ENCODE results near the gene ACOT9. TPM values are rescaled to one million over a fixed set of nuclear protein-coding genes. Genes with fewer than 3 reads are reported as not detected.
"Not testable (repeated sequence)": the region's sequence is repeated elsewhere in the genome, so short reads cannot be mapped to it uniquely, and the experiment has no call there.

ACOT9 gene
- 42.4 TPM for total RNA-seq

DNA sequence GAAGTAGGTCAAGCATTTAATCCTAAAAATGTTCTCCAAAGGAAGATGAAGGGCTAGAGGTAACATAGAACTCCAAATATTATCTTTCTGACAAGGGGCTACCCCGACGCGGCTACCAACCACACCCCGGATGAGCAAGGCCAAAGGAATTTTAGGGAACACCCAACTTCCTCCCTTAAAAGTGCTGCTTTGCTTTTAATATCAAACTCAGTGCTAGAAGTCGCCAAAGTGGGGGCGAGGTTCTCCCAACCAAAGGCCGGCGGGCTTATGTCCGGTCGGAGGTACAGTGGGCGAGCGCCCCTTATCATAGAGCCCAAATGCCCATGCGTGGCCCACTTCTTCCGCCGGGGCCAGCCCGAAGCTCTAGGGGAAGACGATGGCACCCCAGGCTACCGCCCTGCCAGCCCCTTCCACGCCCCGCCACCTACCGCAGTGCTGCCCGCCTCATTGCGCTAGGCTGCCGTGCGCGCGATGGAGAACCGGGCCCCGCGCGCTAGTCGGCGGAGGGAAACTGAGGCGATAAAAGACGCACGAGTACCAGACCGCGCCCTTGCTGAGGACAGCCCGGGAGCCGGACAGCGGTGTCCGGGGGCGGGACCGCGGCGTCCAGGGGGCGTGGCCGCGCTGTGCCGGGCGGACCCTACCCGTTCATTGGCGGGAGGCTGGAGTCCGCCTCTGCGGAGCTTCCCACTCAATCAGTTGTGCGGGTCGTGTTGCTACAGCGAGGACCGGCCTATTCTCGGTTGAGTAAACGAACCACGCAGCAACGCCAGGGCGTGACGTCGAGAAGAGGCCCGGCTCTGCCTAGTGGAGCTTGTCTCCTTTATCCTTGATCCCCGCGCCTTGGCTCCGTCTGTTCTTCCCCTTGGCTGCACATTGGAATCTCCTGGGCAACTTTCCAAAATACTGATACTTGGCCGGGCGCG, at the start of gene ACOT9:
Gene ACOT9, minus strand, starts transcription at position 580 of the 926 bp plus-strand sequence. Its CDS starts 132 bp downstream, at position 448.
- intact Hi-C loops (cut with DNase I), result no loop called here
- ATAC-seq, result peak; percentile 99
- DNase-seq (ENCODE audit: low spot score), result peak; percentile 92

DNA sequence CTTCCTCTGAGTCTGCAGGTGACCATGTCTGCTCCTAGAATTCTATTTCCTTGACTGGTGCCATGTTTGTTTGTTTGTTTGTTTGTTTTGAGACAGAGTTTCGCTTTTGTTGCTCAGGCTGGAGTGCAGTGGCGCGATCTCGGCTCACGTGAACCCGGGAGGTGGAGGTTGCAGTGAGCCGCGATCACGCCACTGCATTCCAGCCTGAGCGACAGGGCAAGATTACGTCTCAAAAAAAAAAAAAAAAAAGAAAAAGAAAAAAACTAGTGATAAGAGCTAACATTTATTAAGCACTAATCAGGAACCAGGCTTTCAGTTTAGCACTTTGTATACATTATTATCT, 47.0 kb upstream of the ACOT9 start:
- DNase-seq (ENCODE audit: low spot score) (no peak), ATAC-seq (no peak)
- intact Hi-C loops (cut with DNase I), result no loop called here

DNA sequence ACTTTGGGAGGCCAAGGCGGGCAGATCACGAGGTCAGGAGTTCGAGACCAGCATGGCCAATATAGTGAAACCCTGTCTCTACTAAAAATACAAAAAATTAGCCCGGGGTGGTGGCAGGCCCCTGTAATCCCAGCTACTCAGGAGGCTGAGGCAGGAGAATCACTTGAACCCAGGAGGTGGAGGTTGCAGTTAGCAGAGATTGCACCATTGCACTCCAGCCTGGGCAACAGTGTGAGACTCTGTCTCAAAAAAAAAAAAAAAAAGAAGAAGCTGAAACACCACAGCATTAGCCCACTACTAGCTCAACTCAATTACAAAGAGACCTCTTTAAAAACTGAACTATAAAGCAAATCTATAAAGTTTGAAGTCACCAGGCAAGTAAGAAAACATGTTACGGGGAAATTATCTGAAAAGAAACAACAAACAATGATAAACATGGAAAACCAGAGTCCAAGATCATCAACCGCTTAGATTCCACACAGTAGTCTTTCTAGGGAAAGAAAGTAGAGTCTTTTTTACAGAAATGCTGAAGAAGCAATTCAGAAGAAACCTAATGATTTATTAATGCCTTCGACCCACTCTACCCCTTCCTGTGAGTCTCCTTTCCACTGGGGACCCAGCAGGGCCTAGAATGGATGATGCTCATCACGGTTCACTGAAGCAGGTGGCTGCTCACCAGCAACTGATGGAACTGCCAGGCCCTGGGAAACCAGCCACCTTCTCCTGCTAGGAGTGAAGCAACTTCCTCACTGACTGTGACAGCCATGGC, 46.5 kb upstream of the ACOT9 start:
- ATAC-seq (no peak), DNase-seq (ENCODE audit: low spot score) (no peak)
- intact Hi-C loops (cut with DNase I), result loop anchor here (10.0 kb wide), 1 partner anchor 115 kb away; the partner anchor contains the start of genes APOO and CXorf58

DNA sequence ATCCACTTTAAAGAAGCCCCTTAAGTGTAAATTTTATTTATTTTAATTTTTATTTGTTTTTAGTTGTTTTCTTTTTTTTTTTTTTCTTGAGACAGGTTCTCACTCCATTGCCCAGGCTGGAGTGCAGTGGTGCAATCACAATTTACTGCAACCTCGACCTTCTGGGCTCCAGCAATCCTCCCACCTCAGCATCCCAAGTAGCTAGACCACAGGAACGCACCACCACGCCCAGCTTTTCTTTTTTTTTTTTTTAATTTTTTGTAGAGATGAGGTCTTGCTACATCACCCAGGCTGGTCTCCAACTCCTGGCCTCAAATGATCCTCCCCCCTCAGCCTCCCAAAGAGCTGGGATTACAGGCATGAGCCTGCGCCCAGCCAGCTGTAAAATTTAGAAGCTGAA, 45.9 kb upstream of the ACOT9 start:
- no peak for DNase-seq (ENCODE audit: low spot score)
- no peak for ATAC-seq
- intact Hi-C loops (cut with DNase I), result loop anchor here (10.0 kb wide), 1 partner anchor 116 kb away; the partner anchor contains the start of genes APOO and CXorf58

DNA sequence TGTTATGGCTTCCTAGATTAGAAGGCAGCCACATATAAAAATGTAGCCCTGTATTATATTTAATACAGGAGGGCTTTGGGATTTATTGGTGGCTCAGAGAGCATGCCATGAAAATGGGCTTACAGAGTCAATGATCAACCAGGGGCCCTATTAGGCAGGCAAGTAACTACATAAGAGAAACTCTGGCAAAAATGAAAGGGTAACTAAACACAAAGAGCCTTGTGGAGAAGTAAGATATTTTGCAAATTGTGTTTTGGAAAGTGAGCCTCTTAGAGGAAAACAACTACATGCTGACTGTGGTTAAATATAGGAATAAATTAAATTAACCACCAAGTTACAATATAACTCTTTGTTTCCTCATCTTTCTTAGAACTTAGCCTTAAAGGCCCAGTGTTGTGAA, 45.4 kb upstream of the ACOT9 start:
- DNase-seq (ENCODE audit: low spot score), result no peak
- no peak for ATAC-seq
- intact Hi-C loops (cut with DNase I), result loop anchor here (10.0 kb wide), 1 partner anchor 116 kb away; the partner anchor contains the start of genes APOO and CXorf58

GRCh38 chrX:23787745-23788118, 44.7 kb upstream of the ACOT9 start:
- intact Hi-C loops (cut with DNase I), result loop anchor here (10.0 kb wide), 1 partner anchor 117 kb away; the partner anchor contains the start of genes APOO and CXorf58
- no peak for DNase-seq (ENCODE audit: low spot score)
- ATAC-seq, result no peak

DNA sequence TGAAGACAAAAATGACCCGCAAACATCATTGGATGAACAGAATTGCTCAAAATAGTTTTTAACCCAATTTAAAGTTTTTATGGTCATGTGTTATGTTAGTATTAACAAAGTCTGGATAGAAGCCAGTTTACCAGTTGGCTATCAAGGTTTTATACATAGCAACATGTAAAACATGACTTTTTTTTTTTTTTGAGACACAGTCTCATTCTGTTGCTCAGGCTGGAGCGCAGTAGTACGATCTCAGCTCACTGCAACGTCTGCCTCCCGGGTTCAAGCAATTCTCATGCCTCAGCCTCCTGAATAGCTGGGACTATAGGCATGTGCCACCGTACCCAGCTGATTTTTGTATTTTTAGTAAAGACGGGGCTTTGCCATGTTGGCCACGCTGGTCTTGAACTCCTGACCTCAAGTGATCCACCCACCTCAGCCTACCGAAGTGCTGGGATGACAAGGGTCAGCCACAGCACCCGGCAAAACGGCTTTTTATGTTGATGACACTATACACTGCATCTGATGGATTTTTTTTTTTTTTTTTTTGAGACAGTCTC, 43.3 kb upstream of the ACOT9 start:
- ATAC-seq (no peak), DNase-seq (ENCODE audit: low spot score) (no peak)
- intact Hi-C loops (cut with DNase I), result loop anchor here (10.0 kb wide), 1 partner anchor 118 kb away; the partner anchor contains the start of genes APOO and CXorf58

- intact Hi-C loops (cut with DNase I), result loop anchor here (10.0 kb wide), 1 partner anchor 119 kb away; the partner anchor contains the start of genes APOO and CXorf58
- ATAC-seq, result no peak
- no peak for DNase-seq (ENCODE audit: low spot score)
These were observed 42.5 kb upstream of the ACOT9 start for GRCh38 chrX:23785580-23785979.

DNA sequence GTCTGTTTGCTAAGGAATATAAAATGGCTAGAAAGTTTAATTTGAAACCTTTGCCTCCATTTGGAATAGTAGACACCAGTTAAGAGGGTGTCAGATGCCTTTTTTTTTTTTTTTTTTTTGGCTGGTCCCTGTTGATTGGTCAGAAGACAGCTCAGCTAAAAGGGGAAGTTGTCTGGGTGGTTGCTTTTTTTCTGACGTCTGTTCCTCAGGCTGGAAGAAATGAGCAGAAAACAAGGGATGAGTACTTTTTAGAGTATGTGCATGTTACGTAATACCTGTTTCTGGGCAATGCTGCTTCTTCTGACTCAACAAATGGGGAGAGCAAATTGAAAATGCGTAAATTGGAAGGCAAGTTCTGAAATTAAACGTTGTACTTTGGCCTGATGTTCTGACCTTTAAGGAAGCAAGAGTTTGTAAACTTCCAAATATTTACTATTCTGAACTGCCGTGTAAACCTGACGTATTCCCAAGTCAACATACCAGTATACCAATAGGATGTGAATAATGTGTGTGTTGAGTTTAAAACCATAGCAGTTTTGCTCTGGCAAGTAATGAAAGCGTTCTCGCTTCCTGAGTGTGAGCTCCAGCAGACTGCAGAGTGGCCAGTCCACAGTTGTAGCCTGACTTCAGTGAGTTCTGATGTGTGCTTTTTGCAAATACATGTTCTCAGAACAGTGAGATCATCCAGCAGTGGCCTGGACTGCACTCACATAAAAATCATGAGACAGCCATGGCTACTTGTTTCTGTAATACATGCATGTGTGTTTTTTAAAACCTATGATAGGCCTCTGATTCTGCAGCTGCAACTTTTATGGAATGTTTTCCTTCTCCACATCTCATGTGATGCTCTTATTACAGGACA, 41.6 kb upstream of the ACOT9 start:
- ATAC-seq, result peak; percentile 22

GRCh38 chrX:23783589-23784469, 40.8 kb upstream of the ACOT9 start:
- intact Hi-C loops (cut with DNase I), result loop anchor here (10.0 kb wide), 1 partner anchor 121 kb away; the partner anchor contains the start of genes APOO and CXorf58
- ATAC-seq (peak; percentile 13), DNase-seq (ENCODE audit: low spot score) (no peak)

More for the DNA sequence above, 41.6 kb upstream of the ACOT9 start:
- intact Hi-C loops (cut with DNase I), result loop anchor here (10.0 kb wide), 1 partner anchor 120 kb away; the partner anchor contains the start of genes APOO and CXorf58
- no peak for DNase-seq (ENCODE audit: low spot score)

GRCh38 chrX:23782863-23783588, 40.0 kb upstream of the ACOT9 start, which contains the start of gene SAT1:
TSS of gene SAT1 (plus strand) at chrX:23783173. CDS start at chrX:23783352, 179 bp downstream.
- DNase-seq (ENCODE audit: low spot score), result peak; percentile 97
- ATAC-seq, result peak; percentile 98
- intact Hi-C loops (cut with DNase I), result loop anchor here (10.0 kb wide), 1 partner anchor 122 kb away; the partner anchor contains the start of genes APOO and CXorf58

DNA sequence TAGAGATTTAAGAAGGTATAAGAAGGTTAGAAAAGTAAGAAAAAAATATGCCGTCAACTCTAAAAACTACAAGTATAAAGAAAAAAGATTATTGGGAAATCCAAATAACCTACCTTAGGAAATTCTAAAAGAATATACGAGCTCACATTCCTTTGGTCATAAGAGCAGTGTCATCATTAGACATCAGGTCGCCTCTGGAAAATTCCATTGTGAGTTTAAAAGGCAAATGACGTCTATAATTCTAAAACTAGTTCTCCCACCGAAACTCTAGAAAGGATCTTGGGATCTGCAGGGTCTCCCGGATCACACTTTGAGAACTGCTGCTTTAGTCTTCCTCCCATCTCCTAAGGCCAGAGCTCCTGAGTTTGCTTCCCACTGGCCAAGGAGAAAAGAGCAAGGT, 39.4 kb upstream of the ACOT9 start:
- ATAC-seq, result no peak
- DNase-seq (ENCODE audit: low spot score), result no peak
- intact Hi-C loops (cut with DNase I), result loop anchor here (10.0 kb wide), 1 partner anchor 122 kb away; the partner anchor contains the start of genes APOO and CXorf58

DNA sequence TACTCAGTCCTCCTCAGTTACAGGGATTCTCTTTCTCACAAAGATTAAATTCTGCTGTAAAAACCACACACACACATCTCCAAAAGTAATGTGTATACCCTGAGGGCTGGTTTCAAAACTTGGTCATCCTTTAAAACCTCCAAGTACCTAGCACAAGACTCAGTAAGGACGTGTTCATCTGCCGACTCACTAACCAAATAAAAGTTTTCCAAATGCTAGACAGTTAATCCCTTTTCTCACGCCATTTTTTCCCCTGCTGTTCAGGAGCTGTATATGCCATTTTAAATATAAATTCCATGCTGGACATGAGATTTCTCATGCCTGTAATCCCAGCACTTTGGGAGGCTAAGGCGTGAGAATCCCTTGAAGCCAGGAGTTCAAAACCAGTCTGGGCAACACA, 35.9 kb upstream of the ACOT9 start:
- ATAC-seq (no peak), DNase-seq (ENCODE audit: low spot score) (no peak)
- intact Hi-C loops (cut with DNase I), result no loop called here

DNA sequence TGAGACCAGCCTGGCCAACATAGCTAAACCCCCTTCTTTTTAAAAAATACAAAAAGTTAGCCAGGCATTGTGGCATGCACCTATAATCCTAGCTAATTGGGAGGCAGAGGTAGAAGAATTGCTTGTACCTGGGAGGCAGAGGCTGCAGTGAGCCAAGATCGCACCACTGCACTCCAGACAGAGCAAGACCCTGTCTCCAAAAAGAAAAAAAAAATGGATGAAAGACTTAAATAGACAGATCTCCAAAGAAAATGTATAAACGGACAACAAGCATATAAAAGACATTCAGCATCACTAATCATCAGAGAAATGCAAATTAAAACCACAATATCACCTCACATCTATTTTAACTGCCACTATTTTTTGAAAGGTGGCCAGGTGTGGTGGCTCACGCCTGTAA, 33.3 kb upstream of the ACOT9 start:
- intact Hi-C loops (cut with DNase I), result no loop called here
- no peak for ATAC-seq

GRCh38 chrX:23773601-23774175, 30.6 kb upstream of the ACOT9 start:
- ATAC-seq, result no peak
- DNase-seq (ENCODE audit: low spot score), result no peak
- intact Hi-C loops (cut with DNase I), result no loop called here

More for the DNA sequence above, 33.3 kb upstream of the ACOT9 start:
- DNase-seq (ENCODE audit: low spot score), result no peak

DNA sequence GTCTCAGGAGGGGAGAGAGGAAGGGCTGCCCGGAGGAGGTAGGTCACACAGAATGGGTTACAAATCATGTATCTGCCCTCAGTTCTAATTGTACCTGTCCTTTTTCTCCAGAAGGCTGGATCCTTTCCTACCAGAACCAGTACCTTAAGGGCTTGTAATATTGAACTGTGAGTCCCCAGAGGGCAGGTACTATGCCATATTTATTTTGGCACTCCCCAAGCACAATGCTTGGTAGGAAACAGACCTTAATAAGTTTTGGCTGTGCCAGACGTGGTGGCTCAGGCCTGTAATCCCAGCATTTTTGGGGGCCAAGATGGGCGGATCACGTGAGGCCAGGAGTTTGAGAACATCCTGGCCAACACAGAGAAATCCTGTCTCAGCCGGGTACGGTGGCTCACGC, 28.0 kb upstream of the ACOT9 start:
- DNase-seq (ENCODE audit: low spot score); ATAC-seq; intact Hi-C loops (cut with DNase I): not testable (repeated sequence)

Measured in sciatic nerve (tissue), 2 donors.